Thoracic aorta (tissue), 2 donors: ENCODE measurements around the gene VPS13C. TPM values are rescaled to one million over a fixed set of nuclear protein-coding genes. Genes with fewer than 3 reads are reported as not detected.

ENCODE experiments used
- ATAC-seq: fragments of 150-250 bp; one replicate; pipeline ENCODE4 v1.8.0; 2017; ENCODE audit warnings: low read depth; ENCODE audit not compliant: insufficient number of reproducible peaks, low FRiP score
- DNase-seq: peaks from one replicate; pipeline ENCODE4 v3.0.0-alpha.2; 2020; ENCODE audit warnings: low spot score
- H3K27ac ChIP-seq, 2 donors: fragments of 200-600 bp; sonication (generic); 1 replicate in 1 of 2; 2 replicates in 1 of 2; pipeline ENCODE4 v1.5.1; 2016; ENCODE audit warnings: mild to moderate bottlenecking in 2 of 2, moderate library complexity in 2 of 2
- H3K27me3 ChIP-seq: fragments of 200-600 bp; sonication (generic); replicated peaks from 2 replicates; pipeline ENCODE4 v1.6.0; 2016; ENCODE audit warnings: mild to moderate bottlenecking; ENCODE audit not compliant: insufficient read depth
- H3K36me3 ChIP-seq: fragments of 200-600 bp; sonication (generic); one replicate; pipeline ENCODE4 v1.5.1; 2016
- H3K4me1 ChIP-seq, 2 donors: fragments of 200-600 bp; sonication (generic); 1 replicate in 1 of 2; 2 replicates in 1 of 2; pipeline versions ENCODE4 v1.5.1 to v1.6.0; 2016; ENCODE audit warnings: low read depth in 2 of 2, mild to moderate bottlenecking in 1 of 2; ENCODE audit not compliant: control insufficient read depth in 1 of 2
- H3K4me3 ChIP-seq: fragments of 200-600 bp; sonication (generic); 2 replicates; pipeline ENCODE4 v1.5.1; 2016; ENCODE audit warnings: mild to moderate bottlenecking
- H3K9me3 ChIP-seq: fragments of 200-600 bp; sonication (generic); 2 replicates; pipeline ENCODE4 v1.5.1; 2016
- CTCF ChIP-seq: fragments of 200-600 bp; sonication (generic); IDR thresholded peaks from one replicate; pipeline ENCODE4 v1.5.1; 2019; ENCODE audit warnings: antibody characterized with exemption
- total RNA-seq, 2 donors: library from RNA; depleted of rRNA; stranded (reverse); fragments of >200 nt; gene quantifications; one replicate each; pipeline versions ENCODE4 v1.1.0 to v1.2.3, GENCODE V29; 2016

VPS13C gene
- total RNA-seq, 2 donors from 2014 or later = 93.3 to 99.0 TPM

DNA sequence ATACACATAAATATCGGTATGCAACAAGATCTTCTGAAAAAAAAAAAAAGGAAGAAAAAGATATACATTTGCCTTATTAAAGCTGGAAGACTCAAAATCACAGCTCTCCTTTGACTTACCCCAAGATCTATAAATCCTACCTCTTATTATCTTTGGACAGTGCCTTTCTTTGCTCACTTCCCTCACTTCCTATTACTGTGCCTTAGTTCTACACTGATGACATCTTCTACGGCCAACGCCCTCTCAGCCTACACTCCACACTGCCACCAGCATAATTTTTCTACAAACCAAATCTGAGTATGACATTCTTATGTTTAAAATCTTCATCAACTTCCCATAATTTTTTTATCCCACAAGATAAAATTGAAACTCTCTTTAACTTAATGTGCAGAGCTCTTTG, 137.1 kb downstream of the VPS13C start:
- Histone ChIP-seq H3K27ac (no peak overlapping the region), H3K4me1 (no peaks in the 10 kb centered on the region), H3K4me3 (no peak overlapping the region), H3K27me3 (no peaks in the 10 kb centered on the region), H3K9me3 (no peaks in the 10 kb centered on the region), H3K36me3 (peaks cover 25% of the 10 kb centered on the region)
- no peak for ATAC-seq
- no peak for DNase-seq
- TF ChIP-seq CTCF = no peak

DNA sequence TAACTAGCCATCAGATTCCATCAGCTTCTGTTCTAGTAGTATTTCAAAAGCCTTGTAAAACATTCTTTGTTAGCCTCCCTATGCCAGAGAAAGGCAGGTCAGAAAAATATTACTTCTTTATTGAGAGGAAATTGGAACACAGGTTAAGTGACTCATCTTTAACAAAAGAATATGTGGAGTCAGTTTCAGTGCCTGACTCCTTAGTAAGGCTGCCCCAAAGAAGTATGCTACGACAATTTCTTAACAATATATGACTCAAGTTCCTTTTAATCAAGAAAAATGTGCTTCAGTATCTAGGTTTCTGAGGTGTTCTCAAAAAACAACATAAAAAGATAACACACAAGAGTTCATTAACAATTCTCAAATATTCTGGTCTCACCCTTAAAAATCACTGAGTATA, 139.2 kb downstream of the VPS13C start:
- H3K27me3 ChIP-seq = no peaks in the 10 kb centered on the region
- H3K4me1 ChIP-seq = no peaks in the 10 kb centered on the region
- H3K36me3 ChIP-seq = peaks cover 21% of the 10 kb centered on the region
- no peak for TF ChIP-seq CTCF
- ATAC-seq (no peak), DNase-seq (no peak)
- no peaks in the 10 kb centered on the region for H3K9me3 ChIP-seq
- no peak overlapping the region for H3K4me3 ChIP-seq
- no peak overlapping the region for H3K27ac ChIP-seq

DNA sequence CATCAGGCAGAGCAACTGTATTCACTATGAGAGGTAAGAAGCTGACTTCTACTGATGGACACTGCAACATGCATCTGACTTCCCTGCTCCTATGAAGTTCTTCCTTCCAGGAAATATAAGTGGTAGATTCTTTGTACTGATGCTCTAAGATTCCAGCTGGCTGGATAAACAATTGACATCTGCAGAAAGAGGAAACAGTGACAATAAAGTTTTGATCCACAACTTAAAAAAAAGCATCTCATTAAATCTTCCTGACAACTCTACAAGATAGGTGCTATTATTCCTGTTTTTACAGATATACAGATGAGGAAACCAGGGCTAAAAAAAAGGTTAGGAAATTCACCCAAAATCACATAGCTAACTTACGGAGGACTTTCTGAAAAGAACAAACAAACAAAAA, 142.8 kb downstream of the VPS13C start:
- TF ChIP-seq CTCF = no peak
- DNase-seq = no peak
- H3K9me3 ChIP-seq = no peaks in the 10 kb centered on the region
- H3K4me3 ChIP-seq = no peak overlapping the region
- H3K4me1 ChIP-seq = no peaks in the 10 kb centered on the region
- no peaks in the 10 kb centered on the region for H3K27me3 ChIP-seq
- H3K36me3 ChIP-seq = peaks cover 24% of the 10 kb centered on the region
- no peak for ATAC-seq
- H3K27ac ChIP-seq = no peak overlapping the region

GRCh38 chr15:61916104-61916503, 144.1 kb downstream of the VPS13C start:
- TF ChIP-seq CTCF = no peak
- H3K4me3 ChIP-seq = no peak overlapping the region
- no peak for ATAC-seq

GRCh38 chr15:61915640-61916039, 144.6 kb downstream of the VPS13C start:
- Histone ChIP-seq H3K9me3 (no peaks in the 10 kb centered on the region), H3K27me3 (no peaks in the 10 kb centered on the region), H3K4me3 (no peak overlapping the region), H3K27ac (no peak overlapping the region), H3K4me1 (peaks cover 0 to 6% of the 10 kb centered on the region in 2 donors), H3K36me3 (peaks cover 14% of the 10 kb centered on the region)
- no peak for ATAC-seq
- DNase-seq = no peak
- TF ChIP-seq CTCF = no peak

More at GRCh38 chr15:61916104-61916503, 144.1 kb downstream of the VPS13C start:
- peaks cover 0 to 2% of the 10 kb centered on the region in 2 donors for H3K4me1 ChIP-seq
- no peak for DNase-seq
- H3K27me3 ChIP-seq = no peaks in the 10 kb centered on the region
- H3K9me3 ChIP-seq = no peaks in the 10 kb centered on the region
- H3K27ac ChIP-seq = no peak overlapping the region
- H3K36me3 ChIP-seq = peaks cover 14% of the 10 kb centered on the region
